B cell (primary cell): ENCODE data around the gene GALNT11. TPM values are rescaled to one million over a fixed set of nuclear protein-coding genes. Genes with fewer than 3 reads are reported as not detected.

ENCODE experiments used
- ATAC-seq: fragments of 200-7000 bp; cut with Tn5 transposase; one replicate; pipeline ENCODE4 v1.10.0; 2021; ENCODE audit warnings: low read depth, mild to moderate bottlenecking, moderate number of reproducible peaks, moderate library complexity
- CTCF ChIA-PET: fragments of 350-600 bp; sonication (Branson Sonifier 250); formaldehyde crosslinking; loops from one replicate; lab custom pipeline; 2021; ENCODE audit warnings: antibody characterized with exemption, inconsistent platforms; lab: Charles Lee
- POLR2A ChIA-PET: fragments of 350-600 bp; sonication (Branson Sonifier 250); formaldehyde crosslinking; loops from one replicate; lab custom pipeline; 2021; ENCODE audit warnings: antibody characterized with exemption; lab: Charles Lee
- DNase-seq: peaks from one replicate; pipeline ENCODE4 v3.0.0; 2013
- H2AFZ ChIP-seq: 2 replicates; pipeline ENCODE4 v1.6.1; 2012; ENCODE audit warnings: mild to moderate bottlenecking, low read depth, low read length; ENCODE audit not compliant: insufficient read depth, poor library complexity, severe bottlenecking
- H3K27ac ChIP-seq, 2 donors: 1 replicate in 1 of 2; 2 replicates in 1 of 2; pipeline ENCODE4 v1.5.1; 2012 to 2013; ENCODE audit warnings: low read length in 2 of 2, mild to moderate bottlenecking in 2 of 2, moderate library complexity in 1 of 2
- H3K27me3 ChIP-seq, 4 experiments: fragments of 200-600 bp in 1 of 4; sonication (generic) in 1 of 4; replicated peaks in 1 of 4; 1 replicate in 2 of 4; 2 replicates in 2 of 4; pipeline versions ENCODE4 v1.6.1 to v1.7.0; 2013 to 2016; ENCODE audit warnings: low read length in 3 of 4, mild to moderate bottlenecking in 2 of 4, mixed read lengths in 1 of 4, moderate library complexity in 1 of 4; ENCODE audit not compliant: insufficient read depth in 4 of 4, control insufficient read depth in 3 of 4; ENCODE audit errors: control extremely low read depth in 1 of 4
- H3K36me3 ChIP-seq, 2 experiments: replicated peaks in 1 of 2; 1 replicate in 1 of 2; 2 replicates in 1 of 2; pipeline versions ENCODE4 v1.6.1 to v1.7.1; 2013; ENCODE audit warnings: low read length in 1 of 2; ENCODE audit not compliant: insufficient read depth in 2 of 2, control insufficient read depth in 1 of 2; ENCODE audit errors: control extremely low read depth in 1 of 2, extremely low read depth in 1 of 2
- H3K4me1 ChIP-seq, 2 donors: fragments of 200-600 bp in 1 of 2; sonication (generic) in 1 of 2; 1 replicate in 1 of 2; 2 replicates in 1 of 2; pipeline versions ENCODE4 v1.5.1 to v1.6.1; 2013 to 2017; ENCODE audit warnings: low read length in 2 of 2; ENCODE audit not compliant: control insufficient read depth in 2 of 2, insufficient read depth in 2 of 2
- H3K4me2 ChIP-seq: replicated peaks from 2 replicates; pipeline ENCODE3; 2012; ENCODE audit warnings: mild to moderate bottlenecking, low read depth, low read length; ENCODE audit not compliant: poor library complexity, severe bottlenecking
- H3K4me3 ChIP-seq, 5 experiments: fragments of 200-600 bp in 1 of 5; sonication (generic) in 1 of 5; 1 replicate in 3 of 5; 2 replicates in 2 of 5; pipeline versions ENCODE4 v1.5.1 to v1.7.0; 2011 to 2016; ENCODE audit warnings: low read length in 4 of 5, mild to moderate bottlenecking in 4 of 5, low read depth in 2 of 5, control low read depth in 1 of 5, moderate library complexity in 1 of 5; ENCODE audit not compliant: insufficient read depth in 1 of 5; ENCODE audit errors: control extremely low read depth in 1 of 5, extremely low read depth in 1 of 5
- H3K79me2 ChIP-seq: fragments of 200-600 bp; sonication (generic); one replicate; pipeline ENCODE4 v1.6.0; 2016; ENCODE audit warnings: low read length; ENCODE audit not compliant: control insufficient read depth, insufficient read depth
- H3K9ac ChIP-seq: fragments of 200-600 bp; sonication (generic); 2 replicates; pipeline ENCODE4 v1.6.1; 2017; ENCODE audit warnings: mild to moderate bottlenecking, low read length, moderate library complexity
- H3K9me3 ChIP-seq, 3 donors: one replicate each; pipeline versions ENCODE4 v1.6.1 to v1.7.1; 2013; ENCODE audit warnings: low read length in 2 of 3; ENCODE audit not compliant: control insufficient read depth in 2 of 3, insufficient read depth in 1 of 3; ENCODE audit errors: control extremely low read depth in 1 of 3
- H4K20me1 ChIP-seq: 2 replicates; pipeline ENCODE4 v1.6.0; 2012; ENCODE audit warnings: mild to moderate bottlenecking, low read length; ENCODE audit not compliant: insufficient read depth, control insufficient read depth, poor library complexity, severe bottlenecking
- H3K27ac Mint-ChIP-seq: one replicate; pipeline ENCODE4 v1.8.0; 2021; ENCODE audit warnings: mixed read lengths
- H3K27me3 Mint-ChIP-seq: one replicate; pipeline ENCODE4 v1.8.0; 2021; ENCODE audit warnings: mixed read lengths
- H3K4me1 Mint-ChIP-seq: one replicate; pipeline ENCODE4 v1.8.0; 2021; ENCODE audit warnings: mixed read lengths
- H3K4me3 Mint-ChIP-seq: one replicate; pipeline ENCODE4 v1.8.0; 2021; ENCODE audit warnings: mixed read lengths
- H3K9me3 Mint-ChIP-seq: one replicate; pipeline ENCODE4 v1.8.0; 2022; ENCODE audit warnings: mixed read lengths; ENCODE audit not compliant: insufficient read depth
- CTCF ChIP-seq: fragments of 200-600 bp; IDR thresholded peaks from one replicate; pipeline ENCODE4 v1.8.0; 2022; ENCODE audit warnings: antibody characterized with exemption, mild to moderate bottlenecking
- EZH2 ChIP-seq: IDR thresholded peaks from 2 replicates; pipeline ENCODE4 v1.6.1; 2012; ENCODE audit warnings: borderline replicate concordance, low read depth, mild to moderate bottlenecking, moderate library complexity, low read length; ENCODE audit not compliant: insufficient read depth, poor library complexity, severe bottlenecking
- WGBS: methylation state at CpG from one replicate; pipeline ENCODE4 v1.1.5; 2013; ENCODE audit warnings: missing lambda C conversion rate; ENCODE audit not compliant: insufficient coverage; 5-methylcytosine and 5-hydroxymethylcytosine counted together
- intact Hi-C: fragments of 100-400 bp; cut with micrococcal nuclease; formaldehyde crosslinking; loops from one replicate; pipeline ENCODE4 v1.10.0; 2022
- polyA plus RNA-seq: library from polyadenylated mRNA; depleted of rRNA; stranded (reverse); fragments of >200 nt; gene quantifications from 2 replicates; pipeline ENCODE4 v1.2.3, GENCODE V29; 2012
- total RNA-seq, 2 donors: library from RNA; stranded (reverse); fragments of 120-200 nt in 1 of 2; gene quantifications; 1 replicate in 1 of 2; 2 replicates in 1 of 2; pipeline versions ENCODE4 v1.2.3 to v1.2.4, GENCODE V29; 2013 to 2022

GALNT11 gene
- total and polyA plus RNA-seq, 2 donors (not counting 1 experiment from before 2014, with no cell fraction given): 13.8 to 14.5 TPM

- Mint-ChIP-seq H3K27me3 (peaks cover 31% of the 10 kb centered on the region), H3K4me1 (no peaks in the 10 kb centered on the region), H3K9me3 (peaks cover 2% of the 10 kb centered on the region), H3K4me3 (no peak overlapping the region), H3K27ac (no peak overlapping the region)
- TF ChIP-seq EZH2 (no peak), CTCF (no peak)
- DNase-seq: no peak
- Histone ChIP-seq H3K79me2 (no peaks in the 10 kb centered on the region), H3K4me1 (no peaks in the 10 kb centered on the region), H3K4me3 (no peak overlapping the region), H4K20me1 (no peaks in the 10 kb centered on the region), H3K9me3 (no peaks in the 10 kb centered on the region), H3K4me2 (no peak overlapping the region), H3K9ac (no peak overlapping the region), H2AFZ (no peak overlapping the region), H3K27me3 (peaks cover 0 to 3% (median 0%) of the 10 kb centered on the region in 4 experiments), H3K36me3 (no peaks in the 10 kb centered on the region), H3K27ac (no peak overlapping the region)
- ATAC-seq: no peak
- WGBS: 92% methylated on average over 1 of the region's 1 CpG
- POLR2A ChIA-PET: no interaction called here
- CTCF ChIA-PET: no interaction called here
- intact Hi-C loops: no loop called here
Measured at GRCh38 chr7:152000191-152000590, 25.3 kb upstream of the GALNT11 start.

- Mint-ChIP-seq H3K4me3 (no peak overlapping the region), H3K27me3 (peaks cover 26% of the 10 kb centered on the region), H3K4me1 (no peaks in the 10 kb centered on the region), H3K27ac (no peak overlapping the region), H3K9me3 (peaks cover 3% of the 10 kb centered on the region)
- no peaks in the 10 kb centered on the region for H3K79me2 ChIP-seq
- TF ChIP-seq CTCF (no peak), EZH2 (no peak)
- WGBS: 96% methylated on average over 5 of the region's 6 CpGs
- H3K4me3 ChIP-seq: no peak overlapping the region
- no peak overlapping the region for H3K27ac ChIP-seq
- no peak overlapping the region for H2AFZ ChIP-seq
- no peaks in the 10 kb centered on the region for H3K9me3 ChIP-seq
- POLR2A ChIA-PET: no interaction called here
- ATAC-seq (no peak), DNase-seq (no peak)
- no peaks in the 10 kb centered on the region for H3K4me1 ChIP-seq
- H3K27me3 ChIP-seq: peaks cover 0 to 2% (median 0%) of the 10 kb centered on the region in 4 experiments
- no peak overlapping the region for H3K9ac ChIP-seq
- no peaks in the 10 kb centered on the region for H3K36me3 ChIP-seq
- CTCF ChIA-PET: no interaction called here
- H3K4me2 ChIP-seq: no peak overlapping the region
- H4K20me1 ChIP-seq: no peaks in the 10 kb centered on the region
- intact Hi-C loops: no loop called here
Measured at GRCh38 chr7:152006336-152006735, 19.1 kb upstream of the GALNT11 start.
